PFSK-1 (cell line): ENCODE data around the gene PPP2R5C.

Experiments used
- FOXP2 ChIP-seq: optimal IDR thresholded peaks from 2 replicates; pipeline ENCODE3; 2011; ENCODE audit warnings: borderline replicate concordance, control low read depth, inconsistent platforms; ENCODE audit not compliant: insufficient read depth; ENCODE audit errors: extremely low read length, extremely low read depth
- POLR2AphosphoS5 ChIP-seq: IDR thresholded peaks from 2 replicates; pipeline ENCODE4 v1.6.1; 2012; ENCODE audit warnings: low read depth, mild to moderate bottlenecking, control low read depth, low read length, moderate library complexity
- REST ChIP-seq, 2 experiments: IDR thresholded peaks; 2 replicates each; pipeline versions ENCODE4 v1.6.1 to v1.8.0; 2011 to 2012; ENCODE audit warnings: low read depth in 2 of 2, low read length in 2 of 2, control low read depth in 1 of 2, inconsistent platforms in 1 of 2, mild to moderate bottlenecking in 1 of 2, moderate library complexity in 1 of 2; ENCODE audit not compliant: insufficient read depth in 1 of 2
- SIN3A ChIP-seq: IDR thresholded peaks from 2 replicates; pipeline ENCODE4 v1.6.1; 2012; ENCODE audit warnings: mild to moderate bottlenecking, low read length, moderate library complexity, borderline replicate concordance; ENCODE audit not compliant: insufficient read depth
- TAF1 ChIP-seq: IDR thresholded peaks from 2 replicates; pipeline ENCODE4 v1.6.1; 2012; ENCODE audit warnings: low read length, control low read depth, borderline replicate concordance; ENCODE audit not compliant: insufficient read depth

GRCh38 chr14:101849125-101849524, 87.6 kb downstream of the PPP2R5C start:
- TF ChIP-seq SIN3A (no peak), POLR2AphosphoS5 (no peak), REST (IDR thresholded peaks at IDR 0.05; ENCODE audit: insufficient read depth in 1 of 2, low read depth in 2 of 2, low read length in 2 of 2) (no peak), TAF1 (no peak), FOXP2 (no peak)
